NCI-H1092 (cell line): Measurements from ENCODE around the gene ZNF569.
"Not testable (repeated sequence)": the region's sequence is repeated elsewhere in the genome, so short reads cannot be mapped to it uniquely, and the experiment has no call there.

Experiments
- DNase-seq: peaks from one replicate; lab custom pipeline; 2025; lab: John Stamatoyannopoulos, UW

The ZNF569 gene

DNA sequence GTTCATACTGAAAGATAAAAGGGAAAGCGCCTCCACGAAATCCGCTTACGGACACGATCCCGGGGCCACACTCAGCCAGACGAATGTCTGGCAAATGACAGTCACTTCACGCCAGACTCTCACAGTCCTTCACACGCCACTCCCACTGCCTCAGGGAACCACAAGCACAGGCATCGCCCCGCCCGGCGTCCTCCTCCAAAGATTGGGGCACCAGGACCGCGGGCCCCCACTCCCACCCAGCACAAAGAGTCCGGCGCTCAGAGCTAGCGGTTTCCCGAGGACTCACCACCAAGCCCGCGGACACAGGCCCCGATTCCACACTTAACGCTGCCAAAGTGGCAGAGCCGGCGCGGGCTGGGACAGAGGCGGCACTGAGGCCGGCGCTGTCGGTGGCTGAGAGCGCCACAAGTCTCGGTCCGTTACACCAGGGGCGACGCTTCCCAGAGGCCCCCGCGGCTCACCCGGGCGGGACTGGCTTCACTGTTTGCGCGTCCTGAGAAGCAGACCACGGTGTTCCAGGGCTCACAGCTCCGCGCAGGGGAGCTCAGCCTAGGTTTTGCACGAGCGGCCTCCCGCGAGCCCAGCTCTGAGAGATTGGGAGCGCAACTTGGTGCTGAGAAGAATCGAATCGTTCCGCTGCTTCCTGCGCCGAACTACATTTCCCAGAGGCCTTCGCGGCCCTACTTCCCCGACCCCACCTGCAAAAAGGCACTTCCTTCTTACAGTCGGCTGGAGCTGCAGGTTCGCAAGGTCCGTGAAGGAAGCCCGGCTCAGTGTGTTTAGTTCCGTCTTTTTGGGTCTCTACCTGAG lies at the start of gene ZNF569:
ZNF569 (minus strand) TSS at position 647 of the 810 bp plus-strand sequence. CDS start 22,523 bp downstream, outside the sequence.
- peak; percentile 86 for DNase-seq

DNA sequence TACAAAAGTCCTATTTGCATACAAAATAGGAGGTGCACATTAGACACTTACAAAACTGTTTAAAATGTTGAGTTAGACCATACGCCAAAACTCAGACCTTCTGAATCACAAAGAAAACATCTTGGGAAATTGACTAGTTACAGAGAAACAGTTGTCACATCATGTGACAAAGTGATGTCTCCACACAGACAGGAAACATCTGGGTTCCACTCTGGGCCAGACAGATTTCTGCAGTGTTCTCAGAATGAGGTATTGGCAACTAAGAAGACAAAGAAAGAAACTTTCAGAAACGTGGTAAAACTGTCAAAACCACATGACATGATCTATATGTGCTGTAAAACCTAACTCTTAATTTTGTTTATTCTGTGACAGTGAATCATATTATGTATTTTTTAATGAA lies 46.2 kb upstream of the ZNF569 start:
- DNase-seq, result no peak

DNA sequence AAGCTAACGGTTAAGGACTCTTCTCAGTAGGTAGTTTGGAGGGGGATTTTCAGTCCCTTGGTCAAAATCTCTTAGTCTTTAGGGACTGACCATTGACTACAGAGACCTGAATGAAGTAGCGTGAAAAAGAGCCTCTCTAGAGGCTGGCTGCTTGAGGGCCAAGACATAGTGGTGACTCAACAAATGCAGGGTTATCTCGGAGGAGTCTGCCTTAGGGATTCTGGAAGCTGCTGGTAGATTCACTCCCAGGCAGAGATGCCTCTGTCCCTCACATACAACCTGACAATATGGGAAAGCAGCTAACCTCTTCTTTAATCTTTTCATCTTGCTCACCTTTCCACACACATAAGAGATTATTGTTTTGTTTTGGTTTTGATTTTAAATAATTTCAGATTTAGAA lies 44.6 kb upstream of the ZNF569 start:
- no peak for DNase-seq

DNA sequence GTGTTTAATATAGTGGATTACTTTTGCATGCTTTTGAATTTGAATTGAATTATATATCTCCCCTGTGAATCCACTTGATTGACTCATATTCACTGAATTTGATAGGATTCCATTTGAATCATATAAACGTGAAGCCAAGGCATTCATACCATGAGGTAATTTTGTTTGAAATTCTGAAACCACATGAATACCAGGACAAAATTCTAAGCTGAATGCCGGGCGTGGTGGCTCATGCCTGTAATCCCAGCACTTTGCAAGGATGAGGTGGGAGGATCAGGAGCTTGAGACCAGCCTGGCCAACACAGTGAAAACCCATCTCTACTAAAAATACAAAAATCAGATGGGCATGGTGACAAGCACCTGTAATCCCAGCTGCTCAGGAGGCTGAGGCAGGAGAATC lies 43.9 kb upstream of the ZNF569 start:
- no peak for DNase-seq

DNA sequence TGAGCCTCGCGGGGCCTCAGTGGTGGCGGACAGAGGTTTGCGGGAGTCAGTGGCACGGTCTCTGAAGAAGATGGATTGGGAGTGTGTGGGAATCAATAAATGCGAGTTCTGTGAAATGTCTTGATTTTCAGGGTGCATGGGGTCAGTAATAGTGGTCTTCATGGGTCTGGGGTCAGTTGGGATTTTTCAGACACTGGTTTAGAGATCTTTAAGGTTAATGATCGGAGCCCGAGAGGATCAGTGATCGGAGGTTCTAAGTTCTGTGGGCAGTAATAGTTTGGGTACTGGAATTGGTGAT lies 39.9 kb upstream of the ZNF569 start:
- no peak for DNase-seq

DNA sequence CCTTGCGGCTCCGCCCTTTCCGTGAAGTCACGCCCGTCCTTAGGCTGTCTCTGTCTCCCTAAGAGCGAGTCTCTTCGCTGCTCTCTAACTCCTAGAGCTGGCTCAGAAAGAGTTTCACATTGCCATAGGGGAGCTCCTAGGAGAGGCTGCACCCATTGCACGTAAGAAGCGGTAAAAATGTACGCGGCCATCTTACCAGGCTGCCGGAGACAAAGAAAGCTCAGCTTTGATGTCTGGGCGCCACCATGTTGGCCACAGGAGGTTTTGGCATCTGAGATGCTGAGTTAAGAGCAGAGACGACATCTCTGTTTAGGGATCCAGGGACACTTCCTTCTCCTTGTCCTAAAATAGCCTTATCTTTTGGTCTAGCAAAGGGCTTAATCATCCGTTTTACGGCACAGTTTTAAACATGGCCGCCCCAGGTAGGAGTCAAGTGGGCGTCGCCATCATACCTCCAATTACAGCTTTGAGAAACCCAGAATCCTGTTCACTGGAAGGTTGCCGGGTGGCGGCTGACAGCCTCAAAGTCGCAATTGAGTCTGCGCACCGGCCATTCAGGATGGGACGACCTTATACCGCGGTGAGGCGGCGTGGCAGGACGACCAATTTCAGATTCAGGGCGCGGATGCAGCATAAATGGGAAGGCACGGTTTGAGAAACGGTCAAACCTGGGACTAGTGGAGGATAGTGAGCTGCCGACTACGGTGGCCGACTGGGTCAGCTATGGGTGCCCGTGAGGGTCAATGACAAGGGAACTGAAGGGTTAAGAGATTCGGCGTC lies 39.3 kb upstream of the ZNF569 start, which contains the start of gene ZNF793:
ZNF793 (plus strand) TSS at position 553 of the 780 bp plus-strand sequence. CDS start 16,501 bp downstream, outside the sequence.
- peak; percentile 78 for DNase-seq

DNA sequence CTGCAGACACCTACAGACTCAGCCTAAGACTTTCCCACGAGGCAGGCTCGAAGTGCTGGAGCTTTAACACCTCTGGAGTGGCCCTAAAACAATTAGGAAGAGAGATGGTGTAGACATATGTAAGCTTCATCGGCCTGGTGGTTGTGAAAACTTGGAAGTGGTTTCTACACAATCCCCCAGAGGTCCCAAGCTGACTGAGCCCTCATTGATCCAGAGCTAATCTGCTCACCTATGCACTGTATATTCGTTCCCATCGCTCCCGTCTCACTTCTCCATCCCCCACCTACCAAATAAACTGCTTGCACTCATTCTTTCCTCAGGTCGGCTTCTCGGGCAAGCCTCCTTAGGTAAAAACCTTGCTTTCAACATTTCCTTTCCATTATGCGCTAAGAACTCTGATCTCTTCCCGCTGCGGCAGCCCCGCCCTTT lies 38.7 kb upstream of the ZNF569 start:
- no peak for DNase-seq

DNA sequence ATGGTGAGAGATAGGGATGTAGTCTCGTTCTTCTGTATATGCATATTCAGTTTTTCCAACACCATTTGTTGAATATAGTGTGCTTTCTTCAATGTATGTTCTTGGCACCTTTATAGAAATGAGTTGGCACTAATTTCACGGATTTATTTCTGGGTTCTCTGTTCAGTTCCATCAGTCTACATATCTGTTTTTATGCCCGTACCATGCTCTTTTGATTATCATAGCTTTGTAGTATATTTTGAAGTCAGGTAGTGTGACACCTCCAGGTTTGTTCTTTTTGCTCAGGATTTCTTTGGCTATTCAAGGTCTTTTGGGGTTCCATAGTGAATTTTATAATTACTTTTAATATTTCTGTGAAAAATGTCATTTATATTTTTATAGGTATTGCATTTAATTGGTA lies 25.0 kb upstream of the ZNF569 start:
- DNase-seq, result no peak

DNA sequence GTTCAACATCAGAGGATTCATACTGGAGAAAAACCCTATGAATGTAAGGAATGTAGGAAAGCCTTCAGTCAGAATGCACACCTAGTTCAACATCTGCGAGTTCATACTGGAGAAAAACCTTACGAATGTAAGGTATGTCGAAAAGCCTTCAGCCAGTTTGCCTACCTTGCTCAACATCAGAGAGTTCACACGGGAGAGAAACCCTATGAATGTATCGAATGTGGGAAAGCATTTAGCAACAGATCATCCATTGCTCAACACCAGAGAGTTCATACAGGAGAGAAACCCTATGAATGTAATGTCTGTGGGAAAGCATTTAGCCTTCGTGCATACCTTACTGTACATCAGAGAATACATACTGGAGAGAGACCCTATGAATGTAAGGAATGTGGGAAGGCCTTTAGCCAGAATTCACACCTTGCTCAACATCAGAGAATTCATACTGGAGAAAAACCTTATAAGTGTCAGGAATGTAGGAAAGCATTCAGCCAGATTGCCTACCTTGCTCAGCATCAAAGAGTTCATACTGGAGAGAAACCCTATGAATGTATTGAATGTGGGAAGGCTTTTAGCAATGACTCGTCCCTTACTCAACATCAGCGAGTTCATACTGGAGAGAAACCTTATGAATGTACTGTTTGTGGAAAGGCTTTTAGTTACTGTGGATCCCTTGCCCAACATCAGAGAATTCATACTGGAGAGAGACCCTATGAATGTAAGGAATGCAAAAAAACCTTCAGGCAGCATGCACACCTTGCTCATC lies 17.3 kb upstream of the ZNF569 start:
- DNase-seq, result no peak

DNA sequence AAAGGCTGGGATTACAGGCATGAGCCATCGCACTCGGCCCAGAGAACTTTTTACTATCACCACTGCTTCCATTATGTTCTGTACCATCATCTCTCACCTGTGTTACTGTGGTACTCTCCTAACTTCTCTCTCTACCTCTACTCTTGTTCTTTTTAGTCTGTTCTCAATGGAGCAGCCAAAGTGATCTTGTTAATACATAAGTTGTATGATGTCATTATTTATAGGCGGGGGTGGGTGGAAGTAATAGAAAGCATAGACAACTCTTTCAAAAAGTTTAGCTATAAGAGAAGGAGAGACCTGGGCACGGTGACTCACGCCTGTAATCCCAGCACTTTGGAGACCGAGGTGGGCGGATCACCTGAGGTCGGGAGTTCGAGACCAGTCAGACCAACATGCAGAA lies 4.9 kb upstream of the ZNF569 start:
- DNase-seq, result no peak

DNA sequence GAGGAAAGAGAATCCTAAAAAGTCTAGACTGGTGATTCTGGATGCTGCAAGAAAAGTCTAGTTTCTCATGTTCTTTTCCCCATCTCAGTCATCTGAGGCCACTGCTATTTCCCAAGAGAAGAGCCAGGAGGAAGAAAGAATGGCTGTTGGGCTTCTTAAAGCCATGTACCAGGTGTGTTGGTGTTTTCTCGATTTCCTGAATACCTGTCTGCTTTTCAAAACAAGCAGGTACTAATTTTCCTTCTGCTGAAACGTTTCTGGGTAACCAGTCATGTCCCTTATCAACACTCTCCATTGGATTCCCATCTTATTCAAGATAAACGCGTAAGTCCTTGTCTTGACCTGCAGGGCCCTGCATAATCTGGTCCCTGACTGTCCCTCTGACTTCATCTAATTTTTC lies 3.0 kb upstream of the ZNF569 start:
- no peak for DNase-seq

DNA sequence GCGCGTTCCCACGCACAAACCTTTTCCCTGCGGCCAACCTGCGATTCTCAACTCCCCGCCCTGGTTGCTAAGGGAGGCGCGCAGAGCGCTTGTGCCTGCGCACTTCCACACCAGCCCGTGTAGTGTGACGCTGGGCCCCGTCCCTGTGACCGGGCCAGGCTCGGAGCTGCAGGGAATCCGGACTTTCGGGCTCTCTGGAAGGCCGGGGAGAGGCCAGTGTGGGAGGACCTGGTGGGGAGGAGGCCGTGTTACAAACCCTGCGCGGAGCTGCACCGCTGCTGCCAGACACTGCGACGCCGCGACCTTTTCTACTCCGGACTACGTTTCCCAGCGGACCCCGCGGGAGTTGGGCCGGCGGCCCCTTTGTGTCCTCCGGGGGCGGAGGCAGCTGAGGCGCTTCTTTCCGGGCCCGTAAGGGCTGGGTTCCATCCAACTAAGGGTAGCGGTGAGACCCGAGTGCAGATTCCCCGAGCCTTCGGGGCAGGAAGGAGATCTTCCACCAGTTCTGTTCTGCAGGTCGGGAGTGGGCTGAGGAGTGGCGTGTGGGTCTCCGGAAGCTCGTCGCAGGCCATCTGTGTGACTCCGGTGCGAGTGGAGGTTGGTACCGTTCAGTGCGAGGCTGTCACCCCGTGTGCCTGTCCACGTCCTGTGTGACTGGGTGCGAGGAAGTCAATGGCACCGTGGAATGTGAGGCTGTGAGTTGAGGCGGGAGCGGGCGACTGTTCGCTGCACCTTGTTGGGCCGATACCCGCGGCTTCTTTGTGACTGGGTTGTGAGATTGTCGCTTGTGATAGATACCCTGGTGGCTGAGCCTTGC lies 1.9 kb upstream of the ZNF569 start, which contains the start of gene ZNF570:
ZNF570 (plus strand) TSS at position 396 of the 817 bp plus-strand sequence. CDS start 999 bp downstream, outside the sequence.
- DNase-seq, result peak; percentile 73

DNA sequence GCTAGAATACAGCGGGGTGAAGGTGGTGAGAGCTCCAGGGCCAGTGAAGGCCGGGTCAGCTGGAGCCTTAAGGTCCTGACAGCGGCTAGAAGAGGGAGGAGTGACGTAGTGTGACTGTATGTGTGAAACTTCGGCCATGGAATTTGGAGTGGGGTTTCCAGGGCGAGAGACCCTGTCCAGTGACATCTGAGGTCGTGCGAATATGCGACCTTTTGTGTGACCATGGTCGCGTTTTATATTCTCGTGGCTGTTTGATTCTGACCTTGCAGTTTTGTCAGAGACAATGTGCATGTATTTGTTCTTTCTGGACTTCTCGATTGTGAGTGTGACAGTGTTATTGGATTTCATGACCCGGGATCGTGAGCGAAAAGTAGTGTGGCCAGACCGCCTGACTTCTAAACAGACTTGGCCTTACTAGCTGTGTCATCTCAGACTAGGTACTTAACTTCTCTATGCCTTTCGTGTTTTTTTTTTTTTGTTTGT lies 405 bp upstream of the ZNF569 start:
- no peak for DNase-seq

DNA sequence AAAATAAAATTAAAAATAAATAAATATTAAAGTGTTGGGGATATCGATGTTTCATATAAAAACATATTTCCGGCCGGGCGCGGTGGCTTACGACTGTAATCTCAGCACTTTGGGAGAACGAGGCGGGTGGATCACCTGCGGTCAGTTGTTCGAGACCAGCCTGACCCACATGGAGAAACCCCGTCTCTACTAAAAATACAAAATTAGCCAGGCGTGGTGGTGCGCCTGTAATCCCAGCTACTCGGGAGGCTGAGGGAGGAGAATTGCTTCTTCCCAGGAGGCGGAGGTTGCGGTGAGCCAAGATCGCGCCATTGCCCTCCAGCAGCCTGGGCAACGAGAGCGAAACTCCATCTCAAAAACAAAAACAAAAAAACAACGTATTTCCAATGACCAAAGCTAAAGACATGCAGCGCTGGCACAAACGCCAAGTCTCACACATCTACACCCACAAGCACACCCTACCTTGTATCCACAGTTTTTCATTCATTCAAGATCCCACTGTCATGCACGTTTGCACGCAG lies 907 bp downstream of the ZNF569 start:
- DNase-seq, result no peak

DNA sequence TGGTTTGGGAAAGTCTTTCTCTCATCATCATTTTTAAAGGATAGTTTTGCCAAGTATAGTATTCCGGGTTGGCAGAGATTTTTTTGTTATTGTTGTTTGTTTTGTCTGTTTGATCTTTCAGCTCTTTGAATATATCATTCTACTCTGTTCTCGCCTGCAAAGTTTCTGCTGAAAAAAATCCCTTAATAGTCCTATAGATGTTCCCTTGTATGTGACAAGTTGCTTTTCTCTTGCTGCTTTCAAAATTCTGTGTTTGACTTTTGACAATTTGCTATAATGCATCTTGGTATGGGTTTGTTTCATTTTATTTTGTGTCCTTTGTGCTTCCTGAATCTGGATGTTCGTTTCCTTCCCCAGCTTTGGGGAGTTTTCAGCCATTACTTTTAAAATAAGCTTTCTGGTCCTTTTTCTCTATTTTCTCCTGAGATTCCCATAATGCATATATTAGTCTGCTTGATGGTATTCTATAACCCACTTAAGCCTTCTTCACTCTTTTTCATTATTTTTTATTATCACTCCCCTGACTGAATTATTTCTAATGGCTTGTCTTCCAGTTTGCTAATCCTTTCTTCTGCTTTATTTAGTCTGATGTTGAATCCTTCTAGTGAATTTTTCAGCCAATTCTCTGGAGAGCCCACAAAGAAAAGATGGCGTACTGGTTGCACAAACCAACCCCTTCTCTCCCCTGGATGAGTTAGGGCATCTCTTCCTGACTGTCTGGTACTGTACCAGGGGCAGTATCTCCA lies 14.6 kb downstream of the ZNF569 start:
- DNase-seq, result no peak

DNA sequence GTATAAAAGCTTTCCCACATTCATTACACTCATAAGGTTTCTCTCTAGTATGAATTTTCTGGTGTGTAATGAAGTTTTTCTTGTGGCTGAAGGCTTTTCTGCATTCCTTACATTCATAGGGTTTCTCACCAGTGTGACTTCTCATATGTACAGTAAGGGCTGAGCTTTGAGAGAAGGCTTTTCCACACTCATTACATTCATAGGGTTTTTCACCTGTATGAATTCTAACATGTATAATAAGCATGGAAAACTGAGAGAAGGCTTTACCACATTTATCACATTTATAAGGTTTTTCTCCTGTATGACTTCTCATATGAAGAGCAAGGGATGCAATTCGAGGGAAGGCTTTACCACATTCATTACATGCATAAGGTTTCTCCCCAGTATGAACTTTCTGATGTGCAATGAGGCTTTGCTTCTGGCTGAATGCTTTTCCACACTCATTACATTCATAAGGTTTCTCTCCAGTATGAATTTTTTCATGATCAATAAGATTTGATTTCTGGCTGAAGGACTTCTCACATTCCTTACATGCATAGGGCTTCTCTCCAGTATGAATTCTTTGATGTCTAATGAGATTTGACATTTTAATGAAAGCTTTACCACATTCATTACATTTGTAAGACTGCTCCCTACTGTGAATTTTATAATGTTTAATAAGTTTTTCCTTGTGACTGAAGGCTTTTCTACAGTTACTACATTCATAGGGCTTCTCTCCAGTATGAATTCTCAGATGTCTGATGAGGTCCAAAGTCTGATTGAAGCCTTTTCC lies 53.7 kb downstream of the ZNF569 start:
- DNase-seq, result no peak

DNA sequence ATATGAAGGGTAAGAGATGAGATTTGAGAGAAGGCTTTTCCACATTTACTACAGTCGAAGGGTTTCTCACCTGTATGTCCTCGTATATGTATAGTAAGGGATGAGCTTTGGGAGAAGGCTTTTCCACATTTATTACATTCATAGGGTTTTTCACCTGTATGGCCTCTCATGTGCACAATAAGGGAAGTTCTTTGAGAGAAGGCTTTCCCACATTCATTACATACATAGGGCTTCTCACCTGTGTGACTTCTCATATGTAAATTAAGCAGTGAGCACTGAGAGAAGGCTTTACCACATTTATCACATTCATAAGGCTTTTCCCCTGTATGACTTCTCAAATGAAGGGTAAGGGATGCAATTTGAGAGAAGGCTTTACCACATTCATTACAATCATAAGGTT lies 54.5 kb downstream of the ZNF569 start:
- DNase-seq, result no peak

DNA sequence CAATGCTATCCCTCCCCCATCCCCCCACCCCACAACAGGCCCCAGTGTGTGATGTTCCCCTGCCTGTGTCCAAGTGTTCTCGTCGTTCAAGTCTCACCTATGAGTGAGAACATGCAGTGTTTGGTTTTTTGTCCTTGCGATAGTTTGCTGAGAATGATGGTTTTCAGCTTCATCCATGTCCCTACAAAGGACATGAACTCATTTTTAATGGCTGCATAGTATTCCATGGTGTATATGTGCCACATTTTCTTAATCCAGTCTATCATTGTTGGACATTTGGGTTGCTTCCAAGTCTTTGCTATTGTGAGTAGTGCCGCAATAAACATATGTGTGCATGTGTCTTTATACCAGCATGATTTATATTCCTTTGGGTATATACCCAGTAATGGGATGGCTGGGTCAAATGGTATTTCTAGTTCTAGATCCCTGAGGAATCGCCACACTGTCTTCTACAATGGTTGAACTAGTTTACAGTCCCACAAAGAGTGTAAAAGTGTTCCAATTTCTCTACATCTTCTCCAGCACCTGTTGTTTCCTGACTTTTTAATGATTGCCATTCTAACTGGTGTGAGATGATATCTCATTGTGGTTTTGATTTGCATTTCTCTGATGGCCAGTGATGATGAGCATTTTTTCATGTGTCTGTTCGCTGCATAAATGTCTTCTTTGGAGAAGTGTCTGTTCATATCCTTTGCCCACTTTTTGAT lies 61.0 kb downstream of the ZNF569 start:
- not testable (repeated sequence) for DNase-seq

DNA sequence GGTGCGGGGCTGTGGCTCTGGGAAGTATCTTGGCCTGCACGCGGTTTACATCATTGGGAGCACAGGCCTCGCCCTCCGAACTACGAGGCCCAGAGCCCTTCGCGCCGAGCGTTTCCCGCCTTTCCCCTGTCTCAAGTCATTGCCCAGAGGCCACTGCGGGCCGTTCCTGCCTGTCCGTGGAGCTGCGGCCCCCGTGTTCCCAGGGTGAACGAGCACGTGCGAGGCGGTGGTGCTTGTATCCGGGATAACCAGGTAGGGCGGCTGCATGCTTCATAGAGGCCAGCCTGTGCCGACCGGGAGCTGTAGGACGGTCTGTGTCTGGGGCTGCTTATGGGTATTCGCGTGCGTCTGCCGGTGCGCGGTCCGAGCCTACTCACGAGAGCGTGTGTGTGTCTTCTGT lies 63.8 kb downstream of the ZNF569 start:
- no peak for DNase-seq
